HAP-1 (cell line): Measurements from ENCODE around the gene MCF2L.
"Not testable (repeated sequence)": the region's sequence is repeated elsewhere in the genome, so short reads cannot be mapped to it uniquely, and the experiment has no call there.

Experiments
- DNase-seq, 2 experiments: peaks; one replicate each; pipeline ENCODE4 v3.0.0-alpha.2; 2016 to 2020; ENCODE audit warnings: low spot score in 2 of 2
- H3K27me3 ChIP-seq: fragments of 250-450 bp; sonication (Bioruptor Pico); 2 replicates; pipeline ENCODE4 v1.5.1; 2020; ENCODE audit warnings: low read depth, mild to moderate bottlenecking, moderate library complexity
- H3K36me3 ChIP-seq: fragments of 250-450 bp; sonication (Bioruptor Pico); replicated peaks from 2 replicates; pipeline ENCODE4 v1.5.1; 2020; ENCODE audit warnings: mild to moderate bottlenecking
- H3K4me1 ChIP-seq: fragments of 250-450 bp; sonication (Bioruptor Pico); 2 replicates; pipeline ENCODE4 v1.5.1; 2020; ENCODE audit warnings: mild to moderate bottlenecking
- H3K4me3 ChIP-seq: fragments of 250-450 bp; sonication (Bioruptor Pico); 2 replicates; pipeline ENCODE4 v1.5.1; 2020; ENCODE audit warnings: mild to moderate bottlenecking, moderate library complexity
- H3K9me3 ChIP-seq: fragments of 250-450 bp; sonication (Bioruptor Pico); 2 replicates; pipeline ENCODE4 v1.5.1; 2020; ENCODE audit warnings: mild to moderate bottlenecking, moderate library complexity
- in situ Hi-C: fragments of 300-500 bp; cut with MboI; formaldehyde crosslinking; loops from 3 replicates; pipeline ENCODE4 v1.14.3; 2020; ENCODE audit warnings: low sequenced_read_pairs, inconsistent platforms, mixed read lengths

The MCF2L gene

GRCh38 chr13:113052206-113052605 lies 83.2 kb downstream of the MCF2L start:
- H3K27me3 ChIP-seq, result no peaks in the 10 kb centered on the region

GRCh38 chr13:113052971-113053370 lies 84.0 kb downstream of the MCF2L start:
- Histone ChIP-seq H3K9me3 (no peaks in the 10 kb centered on the region), H3K4me3 (no peak overlapping the region), H3K36me3 (no peaks in the 10 kb centered on the region), H3K4me1 (no peaks in the 10 kb centered on the region), H3K27me3 (no peaks in the 10 kb centered on the region)
- DNase-seq, result no peak
- in situ Hi-C loops, result no loop called here

More at GRCh38 chr13:113052206-113052605, 83.2 kb downstream of the MCF2L start:
- in situ Hi-C loops, result no loop called here
- Histone ChIP-seq H3K36me3 (no peaks in the 10 kb centered on the region), H3K4me3 (no peak overlapping the region), H3K9me3 (no peaks in the 10 kb centered on the region), H3K4me1 (no peaks in the 10 kb centered on the region)
- no peak for DNase-seq

GRCh38 chr13:113053376-113053775 lies 84.4 kb downstream of the MCF2L start:
- in situ Hi-C loops, result no loop called here
- Histone ChIP-seq H3K9me3 (no peaks in the 10 kb centered on the region), H3K4me3 (no peak overlapping the region), H3K36me3 (no peaks in the 10 kb centered on the region), H3K4me1 (no peaks in the 10 kb centered on the region), H3K27me3 (no peaks in the 10 kb centered on the region)
- no peak for DNase-seq

GRCh38 chr13:113053801-113054604 lies 85.0 kb downstream of the MCF2L start:
- Histone ChIP-seq H3K9me3 (no peaks in the 10 kb centered on the region), H3K27me3 (no peaks in the 10 kb centered on the region), H3K4me1 (no peaks in the 10 kb centered on the region), H3K4me3 (no peak overlapping the region), H3K36me3 (no peaks in the 10 kb centered on the region)
- in situ Hi-C loops, result no loop called here
- DNase-seq, result no peak

DNA sequence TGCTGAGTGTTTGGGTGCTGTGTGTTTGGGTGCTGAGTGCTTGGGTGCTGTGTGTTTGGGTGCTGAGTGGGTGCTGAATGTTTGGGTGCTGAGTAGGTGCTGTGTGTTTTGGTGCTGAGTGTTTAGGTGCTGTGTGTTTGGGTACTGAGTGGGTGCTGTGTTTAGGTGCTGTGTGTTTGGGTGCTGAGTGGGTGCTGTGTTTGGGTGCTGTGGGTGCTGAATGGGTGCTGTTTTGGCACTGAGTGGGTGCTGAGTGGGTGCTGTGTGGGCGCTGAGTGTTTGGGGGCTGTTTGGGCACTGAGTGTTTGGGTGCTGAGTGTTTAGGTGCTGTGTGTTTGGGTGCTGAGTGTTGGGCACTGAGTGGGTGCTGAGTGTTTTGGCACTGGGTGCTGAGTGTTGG lies 88.1 kb downstream of the MCF2L start:
- no peaks in the 10 kb centered on the region for H3K9me3 ChIP-seq
- in situ Hi-C loops, result no loop called here
- H3K4me3 ChIP-seq, result no peak overlapping the region
- no peaks in the 10 kb centered on the region for H3K27me3 ChIP-seq
- H3K4me1 ChIP-seq, result no peaks in the 10 kb centered on the region
- DNase-seq, result no peak
- H3K36me3 ChIP-seq, result no peaks in the 10 kb centered on the region

- H3K4me1 ChIP-seq, H3K36me3 ChIP-seq, DNase-seq, H3K27me3 ChIP-seq, in situ Hi-C loops, H3K9me3 ChIP-seq, H3K4me3 ChIP-seq: not testable (repeated sequence)
These were observed 88.5 kb downstream of the MCF2L start for GRCh38 chr13:113057559-113057958.

GRCh38 chr13:113058129-113058987 lies 89.3 kb downstream of the MCF2L start:
- in situ Hi-C loops, result no loop called here
- Histone ChIP-seq H3K4me1 (no peaks in the 10 kb centered on the region), H3K36me3 (no peaks in the 10 kb centered on the region), H3K9me3 (no peaks in the 10 kb centered on the region), H3K27me3 (no peaks in the 10 kb centered on the region), H3K4me3 (no peak overlapping the region)
- DNase-seq, result no peak

- H3K9me3 ChIP-seq, result no peaks in the 10 kb centered on the region
- in situ Hi-C loops, result no loop called here
- no peaks in the 10 kb centered on the region for H3K36me3 ChIP-seq
- no peaks in the 10 kb centered on the region for H3K4me1 ChIP-seq
- no peaks in the 10 kb centered on the region for H3K27me3 ChIP-seq
- H3K4me3 ChIP-seq, result no peak overlapping the region
- DNase-seq, result no peak
These were observed 90.2 kb downstream of the MCF2L start for GRCh38 chr13:113058988-113059850.

DNA sequence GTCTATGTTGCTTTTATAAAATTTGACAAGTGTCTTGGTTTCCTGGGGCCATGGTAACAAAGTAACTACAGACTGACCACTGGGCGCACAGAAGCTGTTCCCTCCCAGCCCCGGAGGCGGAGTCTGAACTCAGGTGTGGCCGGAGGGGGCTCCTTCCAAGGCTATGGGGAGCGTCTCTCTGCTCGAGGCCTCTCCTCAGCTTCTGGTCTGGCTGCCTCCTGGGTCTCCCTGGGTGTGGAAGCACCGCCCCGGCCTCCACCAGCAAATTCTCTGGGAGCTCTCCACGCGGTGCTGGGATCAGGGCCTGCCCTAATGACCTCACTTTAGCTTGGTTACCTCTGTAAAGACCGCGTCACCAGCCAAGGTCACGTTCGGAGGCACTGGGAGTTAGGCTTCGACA lies 90.9 kb downstream of the MCF2L start:
- H3K27me3 ChIP-seq, result no peaks in the 10 kb centered on the region
- H3K4me1 ChIP-seq, result no peaks in the 10 kb centered on the region
- DNase-seq, result no peak
- H3K36me3 ChIP-seq, result no peaks in the 10 kb centered on the region
- H3K4me3 ChIP-seq, result no peak overlapping the region
- H3K9me3 ChIP-seq, result no peaks in the 10 kb centered on the region
- in situ Hi-C loops, result no loop called here

DNA sequence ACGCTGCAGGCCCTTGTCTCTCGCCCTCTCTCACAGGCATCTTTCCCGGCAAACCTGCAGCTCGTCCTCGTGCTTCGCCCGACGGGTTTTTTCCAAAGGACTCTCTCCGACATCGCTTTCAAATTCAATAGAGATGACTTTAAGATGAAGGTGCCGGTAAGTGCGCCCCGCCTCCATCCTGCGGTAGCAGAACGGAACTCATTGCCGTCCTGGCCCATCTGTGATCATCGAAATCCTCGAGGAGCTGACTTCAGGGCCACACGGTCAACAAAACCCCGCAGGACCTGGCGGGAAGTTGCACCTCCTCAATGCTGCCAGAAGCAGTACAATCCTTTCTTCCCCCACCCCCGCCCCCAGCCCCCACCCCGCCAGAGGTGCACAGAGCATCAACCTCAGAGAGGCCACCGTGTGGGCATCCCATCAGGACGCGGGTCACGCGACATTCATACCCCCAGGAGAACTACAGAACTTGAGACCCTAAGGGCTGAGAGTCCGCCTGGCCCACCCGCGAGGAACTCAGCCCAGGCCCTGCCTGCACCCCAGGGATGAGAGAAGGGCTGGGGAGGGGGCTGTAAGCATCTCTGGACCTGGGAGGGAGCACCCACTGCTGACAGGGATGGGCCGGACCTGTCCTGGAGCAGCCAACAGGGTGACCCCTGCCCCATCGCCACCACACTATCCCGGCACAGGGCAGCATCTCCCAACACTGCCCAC lies 91.7 kb downstream of the MCF2L start:
- H3K27me3 ChIP-seq, result no peaks in the 10 kb centered on the region
- no peak overlapping the region for H3K4me3 ChIP-seq
- no peaks in the 10 kb centered on the region for H3K36me3 ChIP-seq
- no peaks in the 10 kb centered on the region for H3K9me3 ChIP-seq
- H3K4me1 ChIP-seq, result no peaks in the 10 kb centered on the region
- in situ Hi-C loops, result no loop called here
- no peak for DNase-seq

DNA sequence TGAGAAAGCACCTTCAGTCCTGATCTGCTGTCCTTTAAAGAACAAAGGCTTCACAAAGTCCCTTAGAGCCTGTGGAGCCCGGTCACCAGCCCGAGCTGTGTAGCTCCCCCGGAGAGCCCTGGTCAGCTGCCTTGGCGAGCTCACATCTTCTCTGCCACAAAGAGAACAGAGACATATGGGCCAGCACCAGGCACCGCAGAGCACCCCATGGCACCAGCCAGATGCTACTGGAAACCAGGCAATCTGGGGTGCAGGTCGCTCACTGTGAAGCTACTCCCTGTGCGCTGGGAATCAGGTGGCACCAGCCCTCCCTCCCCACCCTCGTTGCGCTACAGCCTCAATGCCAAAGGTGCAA lies 92.2 kb downstream of the MCF2L start:
- Histone ChIP-seq H3K9me3 (no peaks in the 10 kb centered on the region), H3K36me3 (no peaks in the 10 kb centered on the region), H3K4me1 (no peaks in the 10 kb centered on the region), H3K4me3 (no peak overlapping the region), H3K27me3 (no peaks in the 10 kb centered on the region)
- in situ Hi-C loops, result no loop called here
- no peak for DNase-seq

- H3K36me3 ChIP-seq, result no peaks in the 10 kb centered on the region
- H3K27me3 ChIP-seq, result no peaks in the 10 kb centered on the region
- no peak for DNase-seq
- in situ Hi-C loops, result no loop called here
- no peak overlapping the region for H3K4me3 ChIP-seq
- H3K9me3 ChIP-seq, result no peaks in the 10 kb centered on the region
- H3K4me1 ChIP-seq, result no peaks in the 10 kb centered on the region
These were observed 92.9 kb downstream of the MCF2L start for GRCh38 chr13:113061796-113062425.

DNA sequence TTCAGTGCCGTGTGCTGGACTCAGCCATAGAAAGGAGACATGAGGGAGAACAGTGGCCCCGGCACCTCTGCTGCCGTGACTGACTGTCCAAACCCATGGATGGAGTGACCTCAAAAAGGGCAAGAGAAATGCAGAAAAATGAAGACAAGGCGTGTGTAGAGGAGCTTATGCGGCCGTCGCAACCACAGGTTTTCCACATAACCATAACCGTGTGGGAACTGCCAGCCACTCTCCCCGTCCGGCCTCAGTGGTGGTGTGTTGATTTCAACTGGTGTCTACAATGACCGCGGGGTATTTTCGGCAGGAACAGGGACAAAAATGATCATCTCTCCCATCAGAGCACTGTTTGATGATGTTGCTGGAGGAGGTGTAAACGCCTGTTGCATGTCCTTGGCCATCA lies 93.7 kb downstream of the MCF2L start:
- no peaks in the 10 kb centered on the region for H3K36me3 ChIP-seq
- H3K4me3 ChIP-seq, result no peak overlapping the region
- DNase-seq, result no peak
- H3K27me3 ChIP-seq, result no peaks in the 10 kb centered on the region
- no peaks in the 10 kb centered on the region for H3K4me1 ChIP-seq
- in situ Hi-C loops, result no loop called here
- H3K9me3 ChIP-seq, result no peaks in the 10 kb centered on the region
